Right cardiac atrium (tissue), 5 donors: Measurements from ENCODE around the gene TAT. TPM values are rescaled to one million over a fixed set of nuclear protein-coding genes. Genes with fewer than 3 reads are reported as not detected.
"Not testable (repeated sequence)": the region's sequence is repeated elsewhere in the genome, so short reads cannot be mapped to it uniquely, and the experiment has no call there.

Source experiments
- ATAC-seq, 2 donors: fragments of 200-7000 bp; cut with Tn5 transposase; one replicate each; pipeline versions ENCODE4 v1.8.0 to v1.9.1; 2020; ENCODE audit warnings: moderate library complexity in 2 of 2, mild to moderate bottlenecking in 1 of 2
- DNase-seq, 3 donors: peaks; one replicate each; pipeline ENCODE4 v3.0.0-alpha.2; 2020
- H3K27ac ChIP-seq: one replicate; pipeline ENCODE4 v1.5.1; 2013; ENCODE audit warnings: mild to moderate bottlenecking, low read length, control low read depth, moderate library complexity
- H3K27me3 ChIP-seq: one replicate; pipeline ENCODE4 v1.6.1; 2013; ENCODE audit not compliant: control insufficient read depth, insufficient read depth
- H3K4me1 ChIP-seq: one replicate; pipeline ENCODE4 v1.6.1; 2013; ENCODE audit warnings: low read length; ENCODE audit not compliant: control insufficient read depth, insufficient read depth
- H3K4me3 ChIP-seq: one replicate; pipeline ENCODE4 v1.5.1; 2013; ENCODE audit warnings: low read length, control low read depth
- H3K9me3 ChIP-seq: one replicate; pipeline ENCODE4 v1.6.1; 2013; ENCODE audit warnings: low read length; ENCODE audit not compliant: control insufficient read depth
- WGBS: extraction: QIAGEN DNeasy Blood & Tissue Kit; methylation state at CpG from one replicate; pipeline ENCODE4 v1.1.7; 2013; 5-methylcytosine and 5-hydroxymethylcytosine counted together
- intact Hi-C, 4 donors: fragments of 100-400 bp; cut with DNase I; formaldehyde crosslinking; loops; one replicate each; pipeline versions ENCODE4 v1.11.0 to v1.14.0; 2022 to 2023
- polyA plus RNA-seq: library from polyadenylated mRNA; stranded (reverse); fragments of 200-250 nt; gene quantifications from one replicate; pipeline ENCODE4 v1.2.3, GENCODE V29; 2013
- total RNA-seq, 4 donors: library from RNA; stranded (reverse); fragmentation: NEBNext Ultra II Directional; extraction: Animal tissue kit (Norgen Biotek cat#: 25700); gene quantifications; one replicate each; pipeline ENCODE4 v1.2.1, GENCODE V29; 2021
- donor health status: healthy with polysubstance abuse.
- donor health status: DM: no; HTN: yes; CAD: no.
- donor health status: DM: no; HTN: no; CAD: no.
- donor health status: DM: no; HTN: yes; CAD: no; lungs with severe emphysema.
- donor health status: DM: yes; HTN: yes; CAD: no.

TAT gene
- total and polyA plus RNA-seq, 5 donors = 0.02 to 0.08 TPM; not detected in 3

GRCh38 chr16:71582553-71582848, 5.6 kb upstream of the TAT start:
- H3K4me3 ChIP-seq, ATAC-seq, H3K9me3 ChIP-seq, H3K27ac ChIP-seq, H3K27me3 ChIP-seq, DNase-seq, intact Hi-C loops, H3K4me1 ChIP-seq: not testable (repeated sequence)
- 87% methylated on average over 5 of the region's 5 CpGs for WGBS

GRCh38 chr16:71574702-71575101, 2.2 kb downstream of the TAT start:
- H3K27ac ChIP-seq = no peak overlapping the region
- H3K9me3 ChIP-seq = no peaks in the 10 kb centered on the region
- H3K4me3 ChIP-seq = no peak overlapping the region
- no peak for DNase-seq
- H3K4me1 ChIP-seq = no peaks in the 10 kb centered on the region
- H3K27me3 ChIP-seq = no peaks in the 10 kb centered on the region
- ATAC-seq = no peak
- intact Hi-C loops = no loop called here

- Histone ChIP-seq H3K4me1 (no peaks in the 10 kb centered on the region), H3K9me3 (no peaks in the 10 kb centered on the region), H3K27ac (no peak overlapping the region), H3K27me3 (no peaks in the 10 kb centered on the region), H3K4me3 (no peak overlapping the region)
- intact Hi-C loops = no loop called here
- DNase-seq (no peak), ATAC-seq (no peak)
- 78% methylated on average over 5 of the region's 5 CpGs for WGBS
Observed at GRCh38 chr16:71573387-71574094, 3.4 kb downstream of the TAT start.

- Histone ChIP-seq H3K4me3 (no peak overlapping the region), H3K27me3 (no peaks in the 10 kb centered on the region), H3K9me3 (no peaks in the 10 kb centered on the region), H3K27ac (no peak overlapping the region), H3K4me1 (peaks cover 4% of the 10 kb centered on the region)
- intact Hi-C loops = no loop called here
- DNase-seq (no peak), ATAC-seq (no peak)
- 59% methylated on average over 3 of the region's 3 CpGs for WGBS
Observed at GRCh38 chr16:71572497-71573116, 4.3 kb downstream of the TAT start.

GRCh38 chr16:71570144-71570543, 6.7 kb downstream of the TAT start:
- Histone ChIP-seq H3K27me3 (no peaks in the 10 kb centered on the region), H3K9me3 (no peaks in the 10 kb centered on the region), H3K4me1 (peaks cover 4% of the 10 kb centered on the region), H3K27ac (no peak overlapping the region), H3K4me3 (no peak overlapping the region)
- intact Hi-C loops = no loop called here
- ATAC-seq (no peak), DNase-seq (no peak)
- WGBS = 93% methylated on average over 8 of the region's 8 CpGs

GRCh38 chr16:71569621-71570020, 7.3 kb downstream of the TAT start:
- H3K27me3 ChIP-seq = no peaks in the 10 kb centered on the region
- H3K9me3 ChIP-seq = no peaks in the 10 kb centered on the region
- ATAC-seq = no peak
- peaks cover 4% of the 10 kb centered on the region for H3K4me1 ChIP-seq
- 87% methylated on average over 4 of the region's 4 CpGs for WGBS
- no peak overlapping the region for H3K27ac ChIP-seq
- H3K4me3 ChIP-seq = no peak overlapping the region
- intact Hi-C loops = no loop called here
- peak in 1 of 3 donors; percentile 25 for DNase-seq

- WGBS = 19% methylated on average over 4 of the region's 4 CpGs
- H3K9me3 ChIP-seq = no peaks in the 10 kb centered on the region
- peaks cover 4% of the 10 kb centered on the region for H3K4me1 ChIP-seq
- no peak for DNase-seq
- peak; percentile 43 to 52 for ATAC-seq
- no peak overlapping the region for H3K4me3 ChIP-seq
- no peaks in the 10 kb centered on the region for H3K27me3 ChIP-seq
- intact Hi-C loops = no loop called here
- H3K27ac ChIP-seq = no peak overlapping the region
Observed at GRCh38 chr16:71568551-71568950, 8.3 kb downstream of the TAT start.

GRCh38 chr16:71567931-71568330, 9.0 kb downstream of the TAT start:
- ATAC-seq = no peak
- Histone ChIP-seq H3K4me1 (peaks cover 4% of the 10 kb centered on the region), H3K27ac (no peak overlapping the region), H3K27me3 (no peaks in the 10 kb centered on the region), H3K4me3 (no peak overlapping the region), H3K9me3 (no peaks in the 10 kb centered on the region)
- DNase-seq = no peak
- intact Hi-C loops = no loop called here
- WGBS = 95% methylated on average over 8 of the region's 8 CpGs

- no peaks in the 10 kb centered on the region for H3K9me3 ChIP-seq
- no peak overlapping the region for H3K4me3 ChIP-seq
- WGBS = 48% methylated on average over 9 of the region's 9 CpGs
- DNase-seq = no peak
- H3K4me1 ChIP-seq = peaks cover 4% of the 10 kb centered on the region
- no peaks in the 10 kb centered on the region for H3K27me3 ChIP-seq
- no peak overlapping the region for H3K27ac ChIP-seq
- intact Hi-C loops = no loop called here
- no peak for ATAC-seq
Observed at GRCh38 chr16:71565812-71566700, 10.8 kb downstream of the TAT start.

GRCh38 chr16:71564335-71564967, 12.4 kb downstream of the TAT start:
- 11% methylated on average over 19 of the region's 19 CpGs for whole genome bisulfite sequencing
- Histone ChIP-seq H3K4me3 (peak overlapping the region; percentile 79), H3K27ac (peak overlapping the region; percentile 15), H3K27me3 (no peaks in the 10 kb centered on the region), H3K9me3 (no peaks in the 10 kb centered on the region), H3K4me1 (peaks cover 4% of the 10 kb centered on the region)
- intact Hi-C loops = no loop called here
- DNase-seq = peak in 1 of 3 donors; percentile 97
- no peak for ATAC-seq

GRCh38 chr16:71562552-71562951, 14.3 kb downstream of the TAT start:
- no peak overlapping the region for H3K4me3 ChIP-seq
- no peaks in the 10 kb centered on the region for H3K9me3 ChIP-seq
- WGBS = 98% methylated on average over 1 of the region's 1 CpG
- ATAC-seq (no peak), DNase-seq (no peak)
- H3K4me1 ChIP-seq = no peaks in the 10 kb centered on the region
- H3K27me3 ChIP-seq = no peaks in the 10 kb centered on the region
- intact Hi-C loops = no loop called here
- H3K27ac ChIP-seq = no peak overlapping the region
